ENCODE results near the gene AKR7A2.
A peak's percentile ranks its signal among the peaks of the same experiment; 100 is the strongest.

AKR7A2 gene

DNA sequence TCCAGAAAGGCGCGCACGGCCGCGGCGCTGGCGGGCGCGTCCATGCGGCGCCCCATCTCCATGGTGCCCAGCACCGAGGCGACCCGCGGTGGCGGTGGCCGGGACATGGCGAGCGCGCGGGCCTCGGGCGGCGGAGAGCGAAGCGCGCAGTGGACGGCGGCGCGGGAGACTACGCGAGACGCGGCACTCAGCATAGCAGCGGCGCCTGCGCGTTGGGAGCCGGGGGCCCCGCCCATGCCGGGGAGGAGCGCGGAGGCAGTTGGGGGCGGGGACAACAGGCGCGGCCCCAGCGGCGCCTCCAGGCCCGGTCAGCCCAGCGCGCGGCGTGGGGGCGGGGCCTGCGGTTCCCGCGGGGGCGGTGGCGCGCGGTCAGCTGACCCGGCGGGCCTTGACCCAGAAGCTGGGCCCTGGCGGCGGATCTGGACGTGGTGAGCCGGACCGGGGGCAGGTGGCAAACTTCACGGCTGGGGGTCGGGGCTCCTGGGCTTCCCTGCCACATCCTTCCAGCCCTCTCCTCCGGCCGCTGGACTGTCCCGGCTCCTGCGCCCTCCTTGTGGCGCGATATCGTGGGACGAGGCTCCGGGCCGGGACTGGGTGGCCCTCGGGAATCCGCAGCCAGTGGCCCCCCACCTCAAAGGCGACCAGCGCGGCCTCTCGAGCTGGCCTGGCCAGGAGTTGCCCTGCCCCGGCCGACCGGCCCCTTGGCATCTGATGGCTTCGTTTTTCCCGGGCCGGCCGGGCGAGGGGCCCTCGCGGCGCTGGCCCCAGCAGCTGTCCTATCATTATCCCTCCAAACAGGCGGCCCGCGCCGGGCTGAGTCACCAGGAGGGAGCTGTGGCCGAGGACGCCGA is at the start of gene AKR7A2, which contains the start of gene SLC66A1:
Gene AKR7A2, minus strand, starts transcription at position 214 of the 851 bp plus-strand sequence. Its CDS starts 20 bp downstream, at position 194.
Gene SLC66A1, plus strand, starts transcription at position 396 of the 851 bp plus-strand sequence. CDS start 5,352 bp downstream, outside the sequence.
- no peaks in the 10 kb centered on the region for H3K27me3 ChIP-seq (ENCODE audit: control insufficient read depth in 5 of 5, insufficient read depth in 4 of 5, low read length in 5 of 5)
- peak within 1 kb of the TSS; percentile 80 to 86 (median 82) for H3K4me3 ChIP-seq (ENCODE audit: low read depth in 1 of 5, low read length in 5 of 5)
- H3K27ac ChIP-seq (ENCODE audit: low read depth, low read length) = peak within 1 kb of the TSS; percentile 93
- peak within 1 kb of the TSS; percentile 73 to 95 (median 92) for H3K9ac ChIP-seq (ENCODE audit: low read length in 5 of 5)
- H3K4me1 ChIP-seq (ENCODE audit: control insufficient read depth in 5 of 5, insufficient read depth in 5 of 5, low read length in 5 of 5) = peaks cover 13 to 69% (median 59%) of the 10 kb centered on the region in 5 donors
- peaks cover 4 to 25% (median 13%) of the 10 kb centered on the region in 5 donors for H3K36me3 ChIP-seq (ENCODE audit: control insufficient read depth in 5 of 5, insufficient read depth in 5 of 5, low read length in 5 of 5)
- no peaks in the 10 kb centered on the region for H3K9me3 ChIP-seq (ENCODE audit: control insufficient read depth in 5 of 5, low read length in 5 of 5)

- H3K4me1 ChIP-seq (ENCODE audit: control insufficient read depth in 5 of 5, insufficient read depth in 5 of 5, low read length in 5 of 5) = peaks cover 0 to 26% (median 16%) of the 10 kb centered on the region in 5 donors
- H3K4me3 ChIP-seq (ENCODE audit: low read depth in 1 of 5, low read length in 5 of 5) = no peak overlapping the region
- no peaks in the 10 kb centered on the region for H3K27me3 ChIP-seq (ENCODE audit: control insufficient read depth in 5 of 5, insufficient read depth in 4 of 5, low read length in 5 of 5)
- no peak overlapping the region for H3K27ac ChIP-seq (ENCODE audit: low read depth, low read length)
- no peaks in the 10 kb centered on the region for H3K9me3 ChIP-seq (ENCODE audit: control insufficient read depth in 5 of 5, low read length in 5 of 5)
- H3K36me3 ChIP-seq (ENCODE audit: control insufficient read depth in 5 of 5, insufficient read depth in 5 of 5, low read length in 5 of 5) = peaks cover 0 to 48% (median 29%) of the 10 kb centered on the region in 5 donors
- H3K9ac ChIP-seq (ENCODE audit: low read length in 5 of 5) = no peak overlapping the region
Measured at GRCh38 chr1:19360843-19361610, 49.1 kb upstream of the AKR7A2 start.

GRCh38 chr1:19360432-19360831 is 48.5 kb upstream of the AKR7A2 start:
- H3K4me1 ChIP-seq (ENCODE audit: control insufficient read depth in 5 of 5, insufficient read depth in 5 of 5, low read length in 5 of 5) = peaks cover 0 to 26% (median 16%) of the 10 kb centered on the region in 5 donors
- peaks cover 3 to 54% (median 35%) of the 10 kb centered on the region in 5 donors for H3K36me3 ChIP-seq (ENCODE audit: control insufficient read depth in 5 of 5, insufficient read depth in 5 of 5, low read length in 5 of 5)
- no peak overlapping the region for H3K9ac ChIP-seq (ENCODE audit: low read length in 5 of 5)
- no peaks in the 10 kb centered on the region for H3K27me3 ChIP-seq (ENCODE audit: control insufficient read depth in 5 of 5, insufficient read depth in 4 of 5, low read length in 5 of 5)
- no peak overlapping the region for H3K4me3 ChIP-seq (ENCODE audit: low read depth in 1 of 5, low read length in 5 of 5)
- H3K27ac ChIP-seq (ENCODE audit: low read depth, low read length) = no peak overlapping the region
- no peaks in the 10 kb centered on the region for H3K9me3 ChIP-seq (ENCODE audit: control insufficient read depth in 5 of 5, low read length in 5 of 5)

GRCh38 chr1:19360016-19360415 is 48.1 kb upstream of the AKR7A2 start:
- Histone ChIP-seq H3K4me1 (ENCODE audit: control insufficient read depth in 5 of 5, insufficient read depth in 5 of 5, low read length in 5 of 5) (peaks cover 0 to 26% (median 16%) of the 10 kb centered on the region in 5 donors), H3K36me3 (ENCODE audit: control insufficient read depth in 5 of 5, insufficient read depth in 5 of 5, low read length in 5 of 5) (peaks cover 3 to 53% (median 34%) of the 10 kb centered on the region in 5 donors), H3K9me3 (ENCODE audit: control insufficient read depth in 5 of 5, low read length in 5 of 5) (no peaks in the 10 kb centered on the region), H3K27ac (ENCODE audit: low read depth, low read length) (no peak overlapping the region), H3K9ac (ENCODE audit: low read length in 5 of 5) (no peak overlapping the region), H3K27me3 (ENCODE audit: control insufficient read depth in 5 of 5, insufficient read depth in 4 of 5, low read length in 5 of 5) (no peaks in the 10 kb centered on the region), H3K4me3 (ENCODE audit: low read depth in 1 of 5, low read length in 5 of 5) (no peak overlapping the region)

DNA sequence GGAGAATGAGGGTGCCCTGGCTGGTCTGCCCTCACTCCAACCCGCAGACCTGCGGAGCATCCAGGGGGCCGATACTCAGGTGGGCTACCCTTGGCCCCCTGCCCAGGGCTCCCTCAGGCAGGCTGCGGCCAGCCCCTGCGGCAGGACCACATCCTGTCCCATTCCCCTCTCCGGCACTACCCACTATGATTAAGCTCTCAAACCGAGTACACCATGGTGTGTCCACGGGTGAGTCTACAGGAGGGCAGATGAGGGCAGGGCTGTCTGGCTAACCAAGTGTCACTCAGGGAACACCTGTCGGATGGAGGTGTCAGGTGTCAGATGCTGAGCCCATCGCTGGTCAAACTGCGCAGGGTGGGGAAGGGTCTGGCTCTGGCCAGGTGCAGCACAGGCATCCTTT is 47.4 kb upstream of the AKR7A2 start:
- no peak overlapping the region for H3K4me3 ChIP-seq (ENCODE audit: low read depth in 1 of 5, low read length in 5 of 5)
- H3K36me3 ChIP-seq (ENCODE audit: control insufficient read depth in 5 of 5, insufficient read depth in 5 of 5, low read length in 5 of 5) = peaks cover 3 to 53% (median 36%) of the 10 kb centered on the region in 5 donors
- H3K9ac ChIP-seq (ENCODE audit: low read length in 5 of 5) = no peak overlapping the region
- no peaks in the 10 kb centered on the region for H3K9me3 ChIP-seq (ENCODE audit: control insufficient read depth in 5 of 5, low read length in 5 of 5)
- H3K27me3 ChIP-seq (ENCODE audit: control insufficient read depth in 5 of 5, insufficient read depth in 4 of 5, low read length in 5 of 5) = no peaks in the 10 kb centered on the region
- H3K4me1 ChIP-seq (ENCODE audit: control insufficient read depth in 5 of 5, insufficient read depth in 5 of 5, low read length in 5 of 5) = peaks cover 0 to 25% (median 16%) of the 10 kb centered on the region in 5 donors
- no peak overlapping the region for H3K27ac ChIP-seq (ENCODE audit: low read depth, low read length)

DNA sequence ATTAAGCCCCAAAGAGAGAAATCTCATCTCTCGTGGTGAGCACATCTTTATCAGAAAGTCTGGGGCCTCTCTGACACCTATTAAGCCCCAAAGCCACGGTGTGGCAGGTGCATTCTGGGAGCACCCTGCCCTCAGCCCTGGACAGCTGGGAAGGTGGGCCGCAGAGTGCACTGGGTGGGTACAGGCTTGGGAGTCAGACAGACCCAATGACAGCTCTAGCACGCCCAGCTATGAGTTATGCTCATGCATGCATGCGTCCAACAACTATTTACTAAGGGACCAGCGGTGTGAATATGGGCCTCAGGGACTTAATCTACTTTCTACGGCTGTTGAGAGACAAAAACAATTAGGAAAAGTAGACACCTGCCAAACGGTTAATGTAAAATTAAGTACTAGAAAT is 46.8 kb upstream of the AKR7A2 start:
- Histone ChIP-seq H3K9ac (ENCODE audit: low read length in 5 of 5) (no peak overlapping the region), H3K27ac (ENCODE audit: low read depth, low read length) (no peak overlapping the region), H3K36me3 (ENCODE audit: control insufficient read depth in 5 of 5, insufficient read depth in 5 of 5, low read length in 5 of 5) (peaks cover 3 to 53% (median 43%) of the 10 kb centered on the region in 5 donors), H3K27me3 (ENCODE audit: control insufficient read depth in 5 of 5, insufficient read depth in 4 of 5, low read length in 5 of 5) (no peaks in the 10 kb centered on the region), H3K4me1 (ENCODE audit: control insufficient read depth in 5 of 5, insufficient read depth in 5 of 5, low read length in 5 of 5) (peaks cover 0 to 18% (median 14%) of the 10 kb centered on the region in 5 donors), H3K9me3 (ENCODE audit: control insufficient read depth in 5 of 5, low read length in 5 of 5) (no peaks in the 10 kb centered on the region), H3K4me3 (ENCODE audit: low read depth in 1 of 5, low read length in 5 of 5) (no peak overlapping the region)

GRCh38 chr1:19357299-19357986 is 45.5 kb upstream of the AKR7A2 start:
- no peaks in the 10 kb centered on the region for H3K27me3 ChIP-seq (ENCODE audit: control insufficient read depth in 5 of 5, insufficient read depth in 4 of 5, low read length in 5 of 5)
- peaks cover 3 to 64% (median 53%) of the 10 kb centered on the region in 5 donors for H3K36me3 ChIP-seq (ENCODE audit: control insufficient read depth in 5 of 5, insufficient read depth in 5 of 5, low read length in 5 of 5)

GRCh38 chr1:19356266-19356665 is 44.3 kb upstream of the AKR7A2 start:
- Histone ChIP-seq H3K9me3 (ENCODE audit: control insufficient read depth in 5 of 5, low read length in 5 of 5) (no peaks in the 10 kb centered on the region), H3K9ac (ENCODE audit: low read length in 5 of 5) (no peak overlapping the region), H3K4me3 (ENCODE audit: low read depth in 1 of 5, low read length in 5 of 5) (no peak overlapping the region), H3K27me3 (ENCODE audit: control insufficient read depth in 5 of 5, insufficient read depth in 4 of 5, low read length in 5 of 5) (no peaks in the 10 kb centered on the region), H3K4me1 (ENCODE audit: control insufficient read depth in 5 of 5, insufficient read depth in 5 of 5, low read length in 5 of 5) (peaks cover 0 to 15% (median 5%) of the 10 kb centered on the region in 5 donors), H3K27ac (ENCODE audit: low read depth, low read length) (no peak overlapping the region), H3K36me3 (ENCODE audit: control insufficient read depth in 5 of 5, insufficient read depth in 5 of 5, low read length in 5 of 5) (peaks cover 3 to 76% (median 64%) of the 10 kb centered on the region in 5 donors)

More at GRCh38 chr1:19357299-19357986, 45.5 kb upstream of the AKR7A2 start:
- H3K4me1 ChIP-seq (ENCODE audit: control insufficient read depth in 5 of 5, insufficient read depth in 5 of 5, low read length in 5 of 5) = peaks cover 0 to 16% (median 13%) of the 10 kb centered on the region in 5 donors
- H3K27ac ChIP-seq (ENCODE audit: low read depth, low read length) = no peak overlapping the region
- H3K4me3 ChIP-seq (ENCODE audit: low read depth in 1 of 5, low read length in 5 of 5) = no peak overlapping the region
- no peaks in the 10 kb centered on the region for H3K9me3 ChIP-seq (ENCODE audit: control insufficient read depth in 5 of 5, low read length in 5 of 5)
- no peak overlapping the region for H3K9ac ChIP-seq (ENCODE audit: low read length in 5 of 5)

DNA sequence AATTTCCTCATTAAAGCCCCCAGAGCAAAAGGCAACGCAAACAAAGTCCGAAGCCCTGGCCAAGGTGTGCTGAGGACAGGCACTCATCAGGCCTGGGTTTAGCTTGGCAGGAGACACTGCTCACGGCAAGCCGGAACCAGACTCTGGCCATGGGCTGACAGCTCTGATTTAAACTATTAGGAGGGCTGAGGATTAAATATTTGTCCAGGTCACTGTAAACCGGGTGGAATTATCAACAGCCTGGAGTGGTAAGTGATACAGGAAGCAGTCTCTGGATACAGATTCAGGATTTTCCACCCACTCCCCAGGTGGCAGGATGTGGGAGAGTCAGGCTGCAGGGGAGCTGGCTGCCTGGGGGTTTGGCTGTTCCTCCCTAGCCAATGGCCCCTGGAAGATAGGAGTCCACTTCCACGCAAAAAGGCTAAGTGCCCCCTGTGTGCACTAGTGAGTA is 42.6 kb upstream of the AKR7A2 start:
- H3K4me1 ChIP-seq (ENCODE audit: control insufficient read depth in 5 of 5, insufficient read depth in 5 of 5, low read length in 5 of 5) = peaks cover 0 to 3% (median 0%) of the 10 kb centered on the region in 5 donors
- H3K4me3 ChIP-seq (ENCODE audit: low read depth in 1 of 5, low read length in 5 of 5) = no peak overlapping the region
- H3K9me3 ChIP-seq (ENCODE audit: control insufficient read depth in 5 of 5, low read length in 5 of 5) = no peaks in the 10 kb centered on the region
- H3K9ac ChIP-seq (ENCODE audit: low read length in 5 of 5) = no peak overlapping the region
- H3K36me3 ChIP-seq (ENCODE audit: control insufficient read depth in 5 of 5, insufficient read depth in 5 of 5, low read length in 5 of 5) = peaks cover 3 to 83% (median 73%) of the 10 kb centered on the region in 5 donors
- no peak overlapping the region for H3K27ac ChIP-seq (ENCODE audit: low read depth, low read length)
- no peaks in the 10 kb centered on the region for H3K27me3 ChIP-seq (ENCODE audit: control insufficient read depth in 5 of 5, insufficient read depth in 4 of 5, low read length in 5 of 5)
